Panc1 (cell line): ENCODE measurements around the gene PSMB5.

Source experiments
- CTCF ChIP-seq: fragments of 450-650 bp; IDR thresholded peaks from 2 replicates; pipeline ENCODE4 v1.5.1; 2017; ENCODE audit warnings: mild to moderate bottlenecking
- POLR2AphosphoS5 ChIP-seq: IDR thresholded peaks from 2 replicates; pipeline ENCODE4 v1.6.1; 2012; ENCODE audit warnings: mild to moderate bottlenecking, low read depth, low read length, moderate library complexity
- REST ChIP-seq, 2 experiments: IDR thresholded peaks; 2 replicates each; pipeline ENCODE4 v1.6.1; 2011 to 2012; ENCODE audit warnings: low read depth in 2 of 2, control low read depth in 1 of 2, low read length in 1 of 2, mild to moderate bottlenecking in 1 of 2, moderate library complexity in 1 of 2; ENCODE audit not compliant: insufficient read depth in 1 of 2

- no peak for TF ChIP-seq CTCF
- no peak for TF ChIP-seq POLR2AphosphoS5
- no peak for TF ChIP-seq REST (IDR thresholded peaks at IDR 0.05; ENCODE audit: insufficient read depth in 1 of 2, low read depth in 2 of 2, low read length in 1 of 2)
Observed at GRCh38 chr14:23015618-23016017, 19.1 kb downstream of the PSMB5 start.
